Effector memory CD4-positive, alpha-beta T cell (primary cell): ENCODE data around the gene PPP2R2B.

Source experiments
- DNase-seq, 3 donors: peaks; one replicate each; pipeline ENCODE4 v3.0.0-alpha.2; 2020
- H3K27ac ChIP-seq: 2 replicates; pipeline ENCODE4 v1.7.0; 2013; ENCODE audit warnings: mild to moderate bottlenecking, low read length, moderate library complexity; ENCODE audit not compliant: insufficient read depth, poor library complexity, severe bottlenecking
- H3K27me3 ChIP-seq: replicated peaks from 2 replicates; pipeline ENCODE4 v1.7.0; 2013; ENCODE audit warnings: mild to moderate bottlenecking, low read length; ENCODE audit not compliant: insufficient read depth, control insufficient read depth, poor library complexity, severe bottlenecking
- H3K36me3 ChIP-seq: 2 replicates; pipeline ENCODE4 v1.7.0; 2013; ENCODE audit warnings: mild to moderate bottlenecking, low read length, moderate library complexity; ENCODE audit not compliant: control insufficient read depth, insufficient read depth
- H3K4me1 ChIP-seq: 2 replicates; pipeline ENCODE4 v1.7.0; 2013; ENCODE audit warnings: low read length, mild to moderate bottlenecking; ENCODE audit not compliant: control insufficient read depth, insufficient read depth, poor library complexity, severe bottlenecking
- H3K4me3 ChIP-seq: 2 replicates; pipeline ENCODE4 v1.7.0; 2013; ENCODE audit warnings: low read length, low read depth, mild to moderate bottlenecking; ENCODE audit not compliant: insufficient read depth, poor library complexity, severe bottlenecking
- H3K9me3 ChIP-seq: 2 replicates; pipeline ENCODE4 v1.7.0; 2013; ENCODE audit warnings: mild to moderate bottlenecking, low read length, moderate library complexity; ENCODE audit not compliant: control insufficient read depth

PPP2R2B gene

DNA sequence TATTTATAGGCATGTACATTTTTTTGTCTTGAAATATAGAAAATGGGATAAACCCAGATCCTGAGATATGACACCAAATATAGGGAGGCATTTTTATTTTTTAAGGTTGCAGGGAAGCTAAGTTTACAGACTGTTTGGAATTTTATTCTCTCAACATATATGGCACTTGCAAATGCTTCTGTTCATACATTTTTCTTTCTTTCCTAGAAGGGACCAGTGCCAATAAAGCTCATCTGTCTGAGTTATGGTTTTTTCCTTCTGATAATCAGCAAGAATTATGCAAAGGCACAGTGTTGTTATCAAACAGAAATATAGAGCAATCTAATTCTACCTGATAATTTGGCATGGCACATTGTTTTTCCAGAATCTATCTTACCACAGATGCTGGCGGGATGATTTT lies 205.7 kb downstream of the PPP2R2B start:
- H3K27ac ChIP-seq = no peak overlapping the region
- H3K4me1 ChIP-seq = no peaks in the 10 kb centered on the region
- no peak overlapping the region for H3K4me3 ChIP-seq
- no peaks in the 10 kb centered on the region for H3K36me3 ChIP-seq
- DNase-seq = no peak
- H3K27me3 ChIP-seq = no peaks in the 10 kb centered on the region
- no peaks in the 10 kb centered on the region for H3K9me3 ChIP-seq

- Histone ChIP-seq H3K27ac (no peak overlapping the region), H3K4me1 (no peaks in the 10 kb centered on the region)
Observed at GRCh38 chr5:146671561-146672295, 206.8 kb downstream of the PPP2R2B start.

GRCh38 chr5:146669656-146670055 lies 208.9 kb downstream of the PPP2R2B start:
- H3K9me3 ChIP-seq = no peaks in the 10 kb centered on the region
- no peak overlapping the region for H3K4me3 ChIP-seq
- H3K27ac ChIP-seq = no peak overlapping the region
- no peak for DNase-seq
- H3K4me1 ChIP-seq = no peaks in the 10 kb centered on the region
- no peaks in the 10 kb centered on the region for H3K27me3 ChIP-seq
- H3K36me3 ChIP-seq = no peaks in the 10 kb centered on the region

More at GRCh38 chr5:146671561-146672295, 206.8 kb downstream of the PPP2R2B start:
- Histone ChIP-seq H3K9me3 (no peaks in the 10 kb centered on the region), H3K36me3 (no peaks in the 10 kb centered on the region), H3K4me3 (no peak overlapping the region), H3K27me3 (no peaks in the 10 kb centered on the region)
- DNase-seq = no peak

GRCh38 chr5:146667633-146668272 lies 210.8 kb downstream of the PPP2R2B start:
- H3K27me3 ChIP-seq = no peaks in the 10 kb centered on the region
- no peaks in the 10 kb centered on the region for H3K9me3 ChIP-seq
- no peaks in the 10 kb centered on the region for H3K36me3 ChIP-seq
- no peak overlapping the region for H3K4me3 ChIP-seq
- no peak overlapping the region for H3K27ac ChIP-seq
- no peaks in the 10 kb centered on the region for H3K4me1 ChIP-seq
- DNase-seq = no peak

DNA sequence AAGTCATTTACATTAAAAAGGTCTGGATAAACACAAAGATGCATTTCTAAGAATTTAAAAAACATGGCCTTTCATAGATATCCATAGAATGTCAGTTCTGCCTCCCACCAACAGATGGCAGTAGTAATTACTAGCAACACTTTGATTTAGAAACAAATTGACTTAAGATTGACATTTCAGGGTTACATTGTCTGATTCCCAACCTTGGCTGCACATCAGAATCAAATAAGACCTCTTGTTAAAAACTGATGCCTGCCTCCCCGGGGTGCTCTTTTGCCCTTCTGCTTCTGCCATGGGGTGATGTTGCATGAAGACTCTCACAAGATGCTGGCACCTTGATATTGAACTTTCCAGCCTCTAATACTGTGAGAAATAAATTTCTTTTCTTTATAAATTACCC lies 216.3 kb downstream of the PPP2R2B start:
- Histone ChIP-seq H3K9me3 (no peaks in the 10 kb centered on the region), H3K4me1 (no peaks in the 10 kb centered on the region), H3K36me3 (no peaks in the 10 kb centered on the region), H3K4me3 (no peak overlapping the region), H3K27ac (no peak overlapping the region), H3K27me3 (no peaks in the 10 kb centered on the region)
- no peak for DNase-seq

DNA sequence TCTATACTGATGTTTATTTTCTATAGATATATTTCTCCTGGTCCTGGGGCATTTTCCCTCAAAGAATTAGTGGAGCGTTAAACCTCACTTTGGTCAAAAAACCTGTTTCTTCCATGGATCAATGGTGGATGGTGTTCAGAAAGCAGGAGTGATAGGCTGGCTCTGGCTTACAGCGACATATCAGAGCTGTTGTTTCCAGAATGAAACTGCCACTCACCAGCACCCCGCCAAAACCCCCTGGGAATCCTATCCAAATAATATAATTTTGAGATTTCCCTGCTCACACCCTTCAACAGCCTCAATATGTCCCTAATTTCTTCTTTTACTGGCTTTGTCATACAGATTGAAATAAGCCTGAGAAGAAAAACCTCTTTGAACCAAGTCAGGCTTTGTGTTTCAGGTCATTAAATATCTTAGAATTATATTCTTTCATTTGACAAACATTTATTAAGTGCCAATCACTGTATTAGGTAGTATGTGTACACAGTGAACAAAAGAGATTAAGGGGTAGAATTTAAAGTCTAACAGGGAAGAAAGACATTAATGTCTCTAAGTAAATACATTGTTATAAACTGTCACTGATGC lies 218.1 kb downstream of the PPP2R2B start:
- no peaks in the 10 kb centered on the region for H3K27me3 ChIP-seq
- no peaks in the 10 kb centered on the region for H3K36me3 ChIP-seq
- no peak overlapping the region for H3K4me3 ChIP-seq
- H3K9me3 ChIP-seq = no peaks in the 10 kb centered on the region
- no peaks in the 10 kb centered on the region for H3K4me1 ChIP-seq
- no peak for DNase-seq
- H3K27ac ChIP-seq = no peak overlapping the region

GRCh38 chr5:146659961-146660360 lies 218.6 kb downstream of the PPP2R2B start:
- no peaks in the 10 kb centered on the region for H3K36me3 ChIP-seq
- no peak for DNase-seq
- no peak overlapping the region for H3K4me3 ChIP-seq
- no peaks in the 10 kb centered on the region for H3K27me3 ChIP-seq
- H3K27ac ChIP-seq = no peak overlapping the region
- no peaks in the 10 kb centered on the region for H3K4me1 ChIP-seq
- H3K9me3 ChIP-seq = no peaks in the 10 kb centered on the region

DNA sequence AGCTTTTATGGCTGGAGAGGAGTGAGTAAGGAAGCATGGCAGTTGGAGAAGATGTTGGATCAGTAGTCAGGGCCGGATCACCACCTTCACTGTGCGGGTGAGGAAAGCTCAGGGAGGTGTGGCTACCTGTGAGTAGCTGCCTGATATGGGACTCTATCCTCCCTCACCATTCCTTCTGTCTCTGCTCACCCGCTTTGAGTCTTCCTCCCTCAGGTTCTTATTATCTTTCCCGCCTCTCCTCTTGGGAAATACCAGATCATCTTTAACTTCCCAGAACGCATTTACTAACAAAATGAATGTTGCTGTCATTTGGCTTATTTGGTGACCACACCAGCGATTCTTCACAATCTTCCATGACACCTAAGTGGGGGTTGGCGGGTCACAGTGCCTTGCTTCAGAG lies 221.9 kb downstream of the PPP2R2B start:
- Histone ChIP-seq H3K4me3 (no peak overlapping the region), H3K27me3 (no peaks in the 10 kb centered on the region), H3K9me3 (no peaks in the 10 kb centered on the region), H3K4me1 (no peaks in the 10 kb centered on the region), H3K36me3 (no peaks in the 10 kb centered on the region), H3K27ac (no peak overlapping the region)
- no peak for DNase-seq

DNA sequence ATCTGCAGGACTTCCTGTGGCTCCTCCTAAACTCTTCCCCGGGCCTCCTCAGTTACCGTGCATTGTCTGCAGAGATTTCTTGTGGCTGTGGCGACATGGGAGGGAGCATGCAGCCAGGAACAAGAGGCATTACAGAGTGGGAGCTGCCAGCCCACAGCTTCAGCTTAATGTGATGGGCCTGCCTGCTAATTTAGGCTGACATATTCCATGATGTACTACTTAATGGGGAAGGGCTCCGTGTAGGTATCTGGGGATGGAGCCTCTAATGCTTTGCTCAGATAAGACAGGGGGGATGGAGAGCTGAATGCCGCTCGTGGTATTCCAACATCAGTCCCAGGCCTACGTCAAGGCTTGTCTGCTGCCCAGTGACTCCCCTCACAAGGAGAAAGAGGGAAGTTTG lies 225.0 kb downstream of the PPP2R2B start:
- H3K9me3 ChIP-seq = no peaks in the 10 kb centered on the region
- H3K27ac ChIP-seq = no peak overlapping the region
- H3K4me3 ChIP-seq = no peak overlapping the region
- no peaks in the 10 kb centered on the region for H3K36me3 ChIP-seq
- DNase-seq = no peak
- no peaks in the 10 kb centered on the region for H3K4me1 ChIP-seq
- no peaks in the 10 kb centered on the region for H3K27me3 ChIP-seq

DNA sequence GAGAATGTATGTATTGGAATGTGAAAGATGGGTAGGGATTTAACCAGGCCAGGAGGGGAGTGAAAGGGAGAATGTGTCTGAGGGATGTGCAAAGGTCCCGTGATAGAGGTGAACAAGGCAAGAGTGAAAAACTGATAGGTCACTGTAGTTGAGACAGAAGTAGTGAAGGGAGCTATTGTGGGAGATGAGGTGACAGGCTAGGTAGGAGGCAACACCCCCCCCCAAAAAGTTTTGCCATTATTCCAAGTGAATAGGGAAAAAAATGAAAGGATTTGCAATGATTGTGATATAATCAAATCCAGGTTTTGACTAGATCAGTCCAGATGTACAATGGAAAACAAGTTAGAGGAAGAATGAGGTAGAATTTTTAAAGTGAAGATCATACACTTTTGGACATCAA lies 226.0 kb downstream of the PPP2R2B start:
- Histone ChIP-seq H3K9me3 (no peaks in the 10 kb centered on the region), H3K27ac (no peak overlapping the region), H3K4me3 (no peak overlapping the region), H3K36me3 (no peaks in the 10 kb centered on the region), H3K4me1 (no peaks in the 10 kb centered on the region), H3K27me3 (no peaks in the 10 kb centered on the region)
- no peak for DNase-seq
